ENCODE data around the gene TRRAP.

TRRAP gene

DNA sequence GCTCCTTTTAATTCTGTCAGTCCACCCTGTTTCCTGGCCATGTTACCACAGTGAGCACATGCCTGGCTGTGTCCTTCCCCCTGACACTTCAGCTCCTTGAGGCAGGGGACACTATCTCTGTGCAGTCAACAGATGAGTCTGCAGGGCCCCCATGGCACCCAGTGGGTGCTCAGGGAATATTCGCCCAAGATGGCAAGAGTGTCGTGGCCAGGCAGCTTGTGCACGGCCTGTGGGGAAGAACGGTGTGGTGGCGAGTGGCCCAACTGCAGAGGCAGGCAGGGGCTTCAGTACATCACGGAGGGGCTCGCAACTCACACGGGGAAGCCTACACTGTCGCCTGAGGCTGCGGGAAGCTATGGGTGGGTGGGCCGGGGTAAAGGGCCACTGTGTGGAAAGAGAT is 91.1 kb downstream of the TRRAP start:
- TF ChIP-seq, protein P1, sequence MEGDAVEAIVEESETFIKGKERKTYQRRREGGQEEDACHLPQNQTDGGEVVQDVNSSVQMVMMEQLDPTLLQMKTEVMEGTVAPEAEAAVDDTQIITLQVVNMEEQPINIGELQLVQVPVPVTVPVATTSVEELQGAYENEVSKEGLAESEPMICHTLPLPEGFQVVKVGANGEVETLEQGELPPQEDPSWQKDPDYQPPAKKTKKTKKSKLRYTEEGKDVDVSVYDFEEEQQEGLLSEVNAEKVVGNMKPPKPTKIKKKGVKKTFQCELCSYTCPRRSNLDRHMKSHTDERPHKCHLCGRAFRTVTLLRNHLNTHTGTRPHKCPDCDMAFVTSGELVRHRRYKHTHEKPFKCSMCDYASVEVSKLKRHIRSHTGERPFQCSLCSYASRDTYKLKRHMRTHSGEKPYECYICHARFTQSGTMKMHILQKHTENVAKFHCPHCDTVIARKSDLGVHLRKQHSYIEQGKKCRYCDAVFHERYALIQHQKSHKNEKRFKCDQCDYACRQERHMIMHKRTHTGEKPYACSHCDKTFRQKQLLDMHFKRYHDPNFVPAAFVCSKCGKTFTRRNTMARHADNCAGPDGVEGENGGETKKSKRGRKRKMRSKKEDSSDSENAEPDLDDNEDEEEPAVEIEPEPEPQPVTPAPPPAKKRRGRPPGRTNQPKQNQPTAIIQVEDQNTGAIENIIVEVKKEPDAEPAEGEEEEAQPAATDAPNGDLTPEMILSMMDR (conservative IDR thresholded peaks at IDR 0.05; ENCODE audit: low read depth, low read length), result no peak
- H3K4me3 ChIP-seq (ENCODE audit: low read depth, low read length), result no peak overlapping the region
- DNase-seq (ENCODE audit: low read depth), result no peak

DNA sequence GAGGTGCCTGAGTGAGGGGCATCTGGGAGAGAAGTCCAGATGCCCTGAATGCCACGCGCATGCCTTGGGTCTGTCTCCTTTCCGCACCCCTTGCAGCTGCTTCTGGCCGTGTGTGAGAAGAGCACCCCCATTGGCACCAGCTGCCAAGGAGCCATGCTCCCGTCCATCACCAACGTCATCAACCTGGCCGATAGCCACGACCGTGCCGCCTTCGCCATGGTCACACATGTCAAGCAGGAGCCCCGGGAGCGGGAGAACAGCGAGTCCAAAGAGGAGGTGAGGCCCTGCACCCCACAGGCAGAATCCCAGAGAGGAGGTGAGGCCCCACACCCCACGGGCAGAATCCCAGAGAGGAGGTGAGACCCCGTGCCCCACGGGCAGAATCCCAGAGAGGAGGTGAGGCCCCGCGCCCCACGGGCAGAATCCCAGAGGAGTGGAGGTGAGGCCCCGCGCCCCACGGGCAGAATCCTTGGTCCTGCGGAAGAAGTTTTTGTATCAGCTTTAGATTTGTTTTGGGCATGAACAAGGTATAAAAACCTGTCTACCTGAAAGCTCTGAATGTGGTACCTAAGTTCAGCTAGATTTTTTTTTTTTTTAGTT is 91.8 kb downstream of the TRRAP start:
- DNase-seq (ENCODE audit: low read depth), result no peak
- H3K4me3 ChIP-seq (ENCODE audit: low read depth, low read length), result no peak overlapping the region
- TF ChIP-seq, protein P1 (conservative IDR thresholded peaks at IDR 0.05; ENCODE audit: low read depth, low read length), result no peak

DNA sequence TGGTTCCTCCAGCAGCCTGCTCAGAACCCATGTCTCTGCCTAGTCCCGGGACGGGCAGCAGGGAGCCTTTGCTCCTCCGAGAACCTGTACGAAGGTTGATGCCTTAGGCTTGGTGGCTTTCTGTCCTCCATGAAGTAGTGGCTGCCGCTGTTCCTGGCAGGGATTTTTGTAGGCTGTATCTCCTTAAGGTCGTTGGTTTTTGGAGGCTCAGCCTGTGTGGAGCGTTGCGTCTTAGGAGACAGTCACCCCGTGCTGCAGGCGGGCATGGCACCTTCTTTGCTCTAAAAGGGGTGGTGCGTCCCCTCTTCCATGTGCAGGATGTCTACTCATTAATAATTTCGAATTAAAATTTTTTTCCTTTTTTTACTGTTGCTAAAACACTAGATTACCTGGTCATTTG is 92.5 kb downstream of the TRRAP start:
- TF ChIP-seq, protein P1 (conservative IDR thresholded peaks at IDR 0.05; ENCODE audit: low read depth, low read length), result no peak
- H3K4me3 ChIP-seq (ENCODE audit: low read depth, low read length), result no peak overlapping the region

DNA sequence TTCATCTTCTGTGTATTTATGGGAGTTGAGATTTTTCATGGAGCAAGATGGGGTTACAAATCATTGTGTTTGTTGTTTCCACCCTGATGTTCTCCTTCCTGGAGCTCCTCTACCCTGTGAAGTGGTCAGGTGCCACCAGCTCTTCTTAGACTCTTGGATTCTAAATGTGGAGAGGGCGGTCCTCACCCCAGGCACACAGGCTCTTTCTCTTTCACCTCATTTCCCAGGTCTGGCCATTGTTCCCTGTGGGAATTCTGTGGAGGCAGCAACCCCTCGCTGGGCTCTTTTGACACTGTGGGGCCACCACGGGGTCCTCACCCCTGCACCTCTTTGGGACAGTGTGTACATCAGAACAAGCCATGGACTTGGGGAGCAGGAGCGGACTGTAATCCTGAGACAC is 95.9 kb downstream of the TRRAP start:
- no peak for DNase-seq (ENCODE audit: low read depth)
- no peak overlapping the region for H3K4me3 ChIP-seq (ENCODE audit: low read depth, low read length)
- TF ChIP-seq, protein P1 (conservative IDR thresholded peaks at IDR 0.05; ENCODE audit: low read depth, low read length), result no peak

More for the DNA sequence above, 92.5 kb downstream of the TRRAP start:
- no peak for DNase-seq (ENCODE audit: low read depth)

DNA sequence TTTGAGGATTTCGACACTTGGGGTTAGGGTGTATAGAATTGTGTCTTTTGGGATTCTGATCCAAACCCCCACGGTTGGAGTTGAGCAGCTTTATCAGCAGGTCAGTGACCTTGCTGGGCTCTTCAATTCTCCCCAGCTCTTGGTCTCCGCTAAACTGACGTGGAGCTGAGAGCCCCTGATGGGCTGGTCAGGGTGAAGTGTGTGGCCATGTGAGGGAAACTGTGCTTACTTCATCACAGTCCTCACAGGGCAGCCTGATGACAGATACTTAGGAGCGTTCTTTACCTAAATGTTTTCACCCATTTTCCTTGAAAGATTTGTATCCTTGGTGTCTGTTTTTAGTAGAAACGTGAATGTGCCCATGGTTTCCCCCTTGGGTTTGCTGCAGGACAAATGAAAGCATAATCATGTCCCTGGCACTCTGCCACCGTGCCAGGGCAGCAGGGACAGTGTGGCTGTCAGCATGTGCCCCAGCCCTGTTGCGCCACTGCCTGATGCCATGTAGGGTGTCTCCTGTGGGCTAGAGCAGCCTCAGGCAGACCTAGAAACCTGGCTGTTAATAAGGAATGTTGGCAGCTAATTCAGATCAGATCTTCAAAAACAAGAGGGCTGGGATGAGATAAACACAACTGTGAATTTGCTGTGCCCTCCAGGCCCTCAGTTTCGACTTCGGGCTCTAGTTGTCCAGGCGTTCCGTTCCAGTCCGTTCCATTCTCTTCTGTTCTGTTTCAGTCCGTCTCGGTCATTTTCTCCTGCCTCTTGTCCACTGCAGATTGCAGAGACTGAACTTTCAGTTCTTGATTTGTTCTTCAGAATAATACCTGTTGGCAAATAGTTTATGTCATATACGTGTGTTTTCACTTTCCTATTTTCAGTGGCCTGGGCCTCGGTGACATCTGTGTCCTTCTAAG is 96.8 kb downstream of the TRRAP start:
- no peak for DNase-seq (ENCODE audit: low read depth)
- no peak overlapping the region for H3K4me3 ChIP-seq (ENCODE audit: low read depth, low read length)
- TF ChIP-seq, protein P1 (conservative IDR thresholded peaks at IDR 0.05; ENCODE audit: low read depth, low read length), result no peak

DNA sequence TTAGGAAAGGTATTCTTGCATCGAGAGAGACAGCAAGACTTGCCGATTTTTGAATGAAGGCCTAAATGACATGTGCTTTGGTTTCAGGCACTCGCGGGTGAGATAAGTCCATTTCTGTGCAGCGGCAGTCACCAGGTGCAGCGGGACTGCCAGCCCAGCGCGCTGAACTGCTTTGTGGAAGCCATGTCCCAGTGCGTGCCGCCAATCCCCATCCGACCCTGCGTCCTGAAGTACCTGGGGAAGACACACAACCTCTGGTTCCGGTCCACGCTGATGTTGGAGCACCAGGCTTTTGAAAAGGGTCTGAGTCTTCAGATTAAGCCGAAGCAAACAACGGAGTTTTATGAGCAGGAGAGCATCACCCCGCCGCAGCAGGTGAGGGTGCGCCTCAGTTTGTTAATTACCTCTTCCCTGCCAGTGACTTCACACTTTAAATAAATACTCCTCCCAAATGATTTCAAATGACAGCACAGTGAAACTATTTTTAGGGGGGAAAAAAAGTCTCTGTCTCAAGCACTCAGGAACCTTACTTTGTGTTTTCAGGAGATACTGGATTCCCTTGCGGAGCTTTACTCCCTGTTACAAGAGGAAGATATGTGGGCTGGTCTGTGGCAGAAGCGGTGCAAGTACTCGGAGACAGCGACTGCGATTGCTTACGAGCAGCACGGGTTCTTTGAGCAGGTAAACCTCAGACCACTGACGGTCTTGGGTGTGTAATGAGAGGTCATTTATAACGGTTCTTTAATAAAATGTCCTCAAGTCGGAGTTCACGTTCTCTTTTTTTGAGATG is 98.3 kb downstream of the TRRAP start:
- no peak for DNase-seq (ENCODE audit: low read depth)
- no peak overlapping the region for H3K4me3 ChIP-seq (ENCODE audit: low read depth, low read length)
- TF ChIP-seq, protein P1 (conservative IDR thresholded peaks at IDR 0.05; ENCODE audit: low read depth, low read length), result no peak

Measured in choroid plexus epithelial cell (primary cell).